Gastrocnemius medialis (tissue), 4 donors: ENCODE measurements around the gene NOXA1. TPM values are rescaled to one million over a fixed set of nuclear protein-coding genes. Genes with fewer than 3 reads are reported as not detected.

Experiments used
- ATAC-seq, 2 donors: fragments of 150-250 bp; one replicate each; pipeline ENCODE4 v1.9.1; 2016
- DNase-seq, 2 donors: peaks; one replicate each; pipeline ENCODE4 v3.0.0-alpha.2; 2019
- H3K27ac ChIP-seq, 4 donors: fragments of 200-600 bp; sonication (generic); 1 replicate in 1 of 4; 2 replicates in 3 of 4; pipeline ENCODE4 v1.5.1; 2016 to 2018; ENCODE audit warnings: mild to moderate bottlenecking in 2 of 4, moderate library complexity in 1 of 4
- H3K27me3 ChIP-seq, 3 donors: fragments of 200-600 bp; sonication (generic) in 2 of 3; 1 replicate in 1 of 3; 2 replicates in 2 of 3; pipeline versions ENCODE4 v1.5.1 to v1.6.0; 2016 to 2019; ENCODE audit warnings: mild to moderate bottlenecking in 1 of 3, moderate library complexity in 1 of 3
- H3K36me3 ChIP-seq, 2 donors: fragments of 200-600 bp; sonication (generic) in 1 of 2; one replicate each; pipeline ENCODE4 v1.5.1; 2017 to 2018
- H3K4me1 ChIP-seq, 2 donors: fragments of 200-600 bp; sonication (generic) in 1 of 2; one replicate each; pipeline ENCODE4 v1.5.1; 2016 to 2017; ENCODE audit warnings: mild to moderate bottlenecking in 2 of 2
- H3K4me3 ChIP-seq, 4 donors: fragments of 200-600 bp; sonication (generic) in 3 of 4; 1 replicate in 1 of 4; 2 replicates in 3 of 4; pipeline ENCODE4 v1.5.1; 2016 to 2019; ENCODE audit warnings: mild to moderate bottlenecking in 2 of 4
- H3K9me3 ChIP-seq, 3 donors: fragments of 200-600 bp; sonication (generic) in 2 of 3; 1 replicate in 1 of 3; 2 replicates in 2 of 3; pipeline ENCODE4 v1.5.1; 2016 to 2019
- POLR2A ChIP-seq, 2 donors: fragments of 450-650 bp; IDR thresholded peaks; one replicate each; pipeline ENCODE4 v1.6.1; 2017; ENCODE audit warnings: antibody characterized with exemption in 2 of 2, mild to moderate bottlenecking in 2 of 2, moderate library complexity in 2 of 2
- in situ Hi-C, 4 donors: fragments of 200-750 bp; cut with MboI; loops; one replicate each; pipeline versions ENCODE4 v1.15.0 to v1.8.0; 2017; ENCODE audit warnings: low sequenced_read_pairs in 4 of 4
- intact Hi-C: fragments of 100-400 bp; cut with DNase I; formaldehyde crosslinking; loops from one replicate; pipeline ENCODE4 v1.15.1; 2023; ENCODE audit warnings: low total_unique reads
- total RNA-seq, 4 donors: library from RNA; depleted of rRNA; stranded (reverse); fragments of >200 nt; gene quantifications; one replicate each; pipeline versions ENCODE4 v1.1.0 to v1.2.3, GENCODE V29; 2016
- TF ChIP-seq, protein P1 (sequence below), 5 experiments: fragments of 450-650 bp in 3 of 5; fragments of 200-600 bp in 2 of 5; sonication (generic) in 2 of 5; IDR thresholded peaks in 4 of 5; conservative IDR thresholded peaks in 1 of 5; 1 replicate in 4 of 5; 2 replicates in 1 of 5; pipeline ENCODE4 v1.5.1; 2016 to 2019; ENCODE audit warnings: antibody characterized with exemption in 5 of 5, mild to moderate bottlenecking in 3 of 5, moderate library complexity in 3 of 5

NOXA1 gene
- total RNA-seq, 4 donors from 2014 or later: 0.41 to 2.5 (median 1.8) TPM

DNA sequence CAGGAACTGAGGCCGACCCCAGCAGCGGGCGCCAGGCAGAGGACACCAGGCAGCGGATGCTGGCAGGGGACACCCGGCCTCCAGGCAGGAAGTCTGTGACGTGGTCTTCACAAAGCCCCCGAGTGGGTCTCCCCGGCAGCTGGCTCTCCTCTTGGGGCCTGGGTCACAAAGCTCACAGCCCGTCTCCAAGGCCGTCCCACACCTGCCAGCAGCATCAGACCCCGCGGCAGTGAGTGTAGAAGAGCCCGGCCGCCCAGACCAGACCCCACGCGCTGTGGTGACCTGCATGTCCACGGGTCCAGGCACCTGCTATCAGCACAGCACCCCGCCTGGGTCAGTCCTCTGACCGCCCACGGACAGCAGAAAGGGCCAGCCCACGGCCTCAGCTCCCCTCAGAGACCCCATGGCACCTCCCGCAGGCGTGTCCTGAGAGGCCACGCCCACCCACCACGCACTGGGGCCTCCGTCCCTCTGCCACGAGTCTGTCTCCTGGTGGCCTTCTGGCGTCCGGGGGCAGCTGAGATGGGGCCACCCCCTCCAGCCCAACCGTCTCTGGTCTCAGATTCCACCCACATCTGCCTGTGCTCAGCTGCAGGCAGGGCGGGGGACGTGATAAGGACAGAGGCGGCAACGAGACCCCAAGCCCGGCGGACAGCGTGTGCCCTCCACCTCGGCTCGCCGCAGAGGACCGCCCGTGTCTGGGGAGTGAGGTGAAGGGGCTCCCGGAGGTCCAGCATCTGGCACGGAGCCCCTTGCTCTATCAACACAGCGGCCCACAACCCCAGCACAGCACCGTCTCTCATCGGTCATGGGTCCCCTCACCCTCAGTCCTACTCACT, 34.4 kb upstream of the NOXA1 start:
- ATAC-seq (no peak), DNase-seq (no peak)
- Histone ChIP-seq H3K4me3 (no peak overlapping the region), H3K9me3 (no peaks in the 10 kb centered on the region), H3K4me1 (peaks cover 5% of the 10 kb centered on the region in 2 donors), H3K36me3 (no peaks in the 10 kb centered on the region), H3K27ac (peak overlapping the region in 2 of 4 donors; percentile 56 to 72), H3K27me3 (no peaks in the 10 kb centered on the region)
- in situ Hi-C loops: no loop called here
- intact Hi-C loops: no loop called here
- TF ChIP-seq, protein P1, sequence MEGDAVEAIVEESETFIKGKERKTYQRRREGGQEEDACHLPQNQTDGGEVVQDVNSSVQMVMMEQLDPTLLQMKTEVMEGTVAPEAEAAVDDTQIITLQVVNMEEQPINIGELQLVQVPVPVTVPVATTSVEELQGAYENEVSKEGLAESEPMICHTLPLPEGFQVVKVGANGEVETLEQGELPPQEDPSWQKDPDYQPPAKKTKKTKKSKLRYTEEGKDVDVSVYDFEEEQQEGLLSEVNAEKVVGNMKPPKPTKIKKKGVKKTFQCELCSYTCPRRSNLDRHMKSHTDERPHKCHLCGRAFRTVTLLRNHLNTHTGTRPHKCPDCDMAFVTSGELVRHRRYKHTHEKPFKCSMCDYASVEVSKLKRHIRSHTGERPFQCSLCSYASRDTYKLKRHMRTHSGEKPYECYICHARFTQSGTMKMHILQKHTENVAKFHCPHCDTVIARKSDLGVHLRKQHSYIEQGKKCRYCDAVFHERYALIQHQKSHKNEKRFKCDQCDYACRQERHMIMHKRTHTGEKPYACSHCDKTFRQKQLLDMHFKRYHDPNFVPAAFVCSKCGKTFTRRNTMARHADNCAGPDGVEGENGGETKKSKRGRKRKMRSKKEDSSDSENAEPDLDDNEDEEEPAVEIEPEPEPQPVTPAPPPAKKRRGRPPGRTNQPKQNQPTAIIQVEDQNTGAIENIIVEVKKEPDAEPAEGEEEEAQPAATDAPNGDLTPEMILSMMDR (IDR thresholded peaks at IDR 0.05 in 4 of 5, conservative IDR thresholded peaks at IDR 0.05 in 1 of 5): no peak
- no peak for TF ChIP-seq POLR2A (IDR thresholded peaks at IDR 0.05)

DNA sequence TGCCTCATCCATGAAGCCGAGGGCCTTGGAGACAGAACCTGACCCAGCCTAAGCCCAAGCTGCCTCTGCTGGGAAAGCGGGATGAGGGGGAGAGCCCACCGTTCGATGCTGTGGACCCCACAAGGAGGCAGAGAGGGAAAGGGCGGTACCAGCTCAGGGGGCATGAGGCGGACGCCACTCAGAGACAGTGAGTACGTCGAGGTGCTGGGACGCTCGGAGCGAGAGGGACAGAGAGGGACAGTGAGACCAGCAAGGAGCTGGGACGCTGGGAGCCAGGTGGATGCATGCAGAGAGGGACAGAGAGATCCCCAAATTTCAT, 33.8 kb upstream of the NOXA1 start:
- ATAC-seq: no peak
- DNase-seq: no peak
- intact Hi-C loops: no loop called here
- Histone ChIP-seq H3K4me1 (peaks cover 5% of the 10 kb centered on the region in 2 donors), H3K27me3 (no peaks in the 10 kb centered on the region), H3K27ac (no peak overlapping the region), H3K4me3 (no peak overlapping the region), H3K36me3 (no peaks in the 10 kb centered on the region), H3K9me3 (no peaks in the 10 kb centered on the region)
- in situ Hi-C loops: no loop called here
- TF ChIP-seq, protein P1 (IDR thresholded peaks at IDR 0.05 in 4 of 5, conservative IDR thresholded peaks at IDR 0.05 in 1 of 5): no peak
- no peak for TF ChIP-seq POLR2A (IDR thresholded peaks at IDR 0.05)

DNA sequence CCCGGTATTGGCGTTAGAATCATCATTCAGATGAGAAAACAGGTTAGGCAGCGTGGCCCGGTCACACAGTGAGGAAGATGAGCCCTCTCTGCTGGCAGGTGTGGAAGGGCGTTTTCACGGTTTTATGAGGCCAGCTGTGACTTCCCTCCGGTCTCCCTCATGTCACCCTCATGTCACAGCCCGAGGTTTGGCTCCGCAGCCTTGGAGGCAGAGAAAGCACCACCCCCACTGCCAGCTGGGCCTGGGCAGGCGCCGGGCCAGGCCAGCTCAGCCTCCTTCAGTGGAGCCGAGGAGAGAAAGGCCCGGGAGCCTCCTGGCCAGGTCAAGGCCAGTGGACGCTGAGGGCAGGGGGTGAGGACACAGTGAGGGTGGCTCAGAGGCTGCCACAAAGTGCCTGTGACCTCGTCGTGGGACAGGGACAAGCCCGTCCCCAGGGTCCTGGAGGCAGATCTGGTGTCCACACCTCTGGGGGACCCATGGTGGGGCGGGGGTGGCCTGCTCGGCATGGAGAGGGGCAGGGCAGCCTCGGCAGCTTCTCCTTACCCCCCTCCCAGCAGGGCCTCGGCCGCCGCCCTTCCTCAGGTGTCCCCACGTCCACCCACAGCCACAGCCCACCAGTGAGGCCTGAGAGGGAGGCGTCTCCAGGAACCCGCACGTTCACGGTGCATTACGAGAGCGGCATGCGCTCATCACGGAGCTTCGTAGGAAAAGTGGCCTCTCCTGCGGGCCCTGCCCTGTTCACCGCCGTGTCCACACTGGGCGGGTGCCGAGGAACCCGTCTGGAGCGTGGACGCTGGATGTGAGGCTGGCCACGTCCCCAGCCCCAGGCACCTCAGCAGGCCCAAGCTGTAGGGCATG, 32.4 kb upstream of the NOXA1 start:
- peak overlapping the region; percentile 54 to 72 (median 66) for H3K27ac ChIP-seq
- H3K4me3 ChIP-seq: peak overlapping the region in 1 of 4 donors; percentile 13
- H3K9me3 ChIP-seq: no peaks in the 10 kb centered on the region
- no peaks in the 10 kb centered on the region for H3K36me3 ChIP-seq
- no peaks in the 10 kb centered on the region for H3K27me3 ChIP-seq
- peak; percentile 37 to 51 for ATAC-seq
- in situ Hi-C loops: no loop called here
- no peak for TF ChIP-seq POLR2A (IDR thresholded peaks at IDR 0.05)
- TF ChIP-seq, protein P1 (IDR thresholded peaks at IDR 0.05 in 4 of 5, conservative IDR thresholded peaks at IDR 0.05 in 1 of 5): no peak
- peak in 1 of 2 donors; percentile 40 for DNase-seq
- intact Hi-C loops: no loop called here
- peaks cover 5% of the 10 kb centered on the region in 2 donors for H3K4me1 ChIP-seq

DNA sequence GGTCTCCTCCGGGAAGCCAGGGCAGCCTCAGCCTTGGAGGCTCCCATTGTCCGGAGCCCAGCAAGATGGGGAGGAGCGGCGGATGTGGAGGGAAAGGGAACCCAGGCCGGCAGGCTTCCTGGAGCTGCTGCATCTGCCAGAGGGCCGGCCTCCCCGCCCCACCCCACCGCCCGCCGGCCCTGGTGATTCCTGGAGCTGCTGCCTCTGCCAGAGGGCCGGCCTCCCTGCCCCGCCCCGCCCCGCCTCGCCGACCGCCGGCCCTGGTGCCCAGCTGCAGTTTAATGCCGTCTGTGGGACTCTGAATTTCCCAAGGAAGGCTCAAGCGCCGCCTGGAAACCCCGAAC, 31.8 kb upstream of the NOXA1 start:
- ATAC-seq: peak; percentile 33 to 42
- Histone ChIP-seq H3K4me3 (peak overlapping the region in 1 of 4 donors; percentile 13), H3K36me3 (no peaks in the 10 kb centered on the region), H3K9me3 (no peaks in the 10 kb centered on the region), H3K27me3 (no peaks in the 10 kb centered on the region), H3K4me1 (peaks cover 5% of the 10 kb centered on the region in 2 donors), H3K27ac (peak overlapping the region; percentile 54 to 72 (median 66))
- intact Hi-C loops: no loop called here
- no peak for DNase-seq
- in situ Hi-C loops: no loop called here
- TF ChIP-seq, protein P1 (IDR thresholded peaks at IDR 0.05 in 4 of 5, conservative IDR thresholded peaks at IDR 0.05 in 1 of 5): no peak
